Stimulated activated naive CD8-positive, alpha-beta T cell treated with anti-CD3 and anti-CD28 coated beads, Interleukin-15, Interleukin-2, amounts not matched to agents 100 U/mL and 50 U/mL, for 24 hours (primary cell): ENCODE data around the gene FAM107A.

ENCODE experiments used
- ATAC-seq: fragments of 150-1000 bp; cut with Tn5 transposase; one replicate; pipeline ENCODE4 v1.10.0; 2021
- DNase-seq: peaks from one replicate; pipeline ENCODE4 v3.0.0; 2021

The FAM107A gene, protein sequence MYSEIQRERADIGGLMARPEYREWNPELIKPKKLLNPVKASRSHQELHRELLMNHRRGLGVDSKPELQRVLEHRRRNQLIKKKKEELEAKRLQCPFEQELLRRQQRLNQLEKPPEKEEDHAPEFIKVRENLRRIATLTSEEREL

DNA sequence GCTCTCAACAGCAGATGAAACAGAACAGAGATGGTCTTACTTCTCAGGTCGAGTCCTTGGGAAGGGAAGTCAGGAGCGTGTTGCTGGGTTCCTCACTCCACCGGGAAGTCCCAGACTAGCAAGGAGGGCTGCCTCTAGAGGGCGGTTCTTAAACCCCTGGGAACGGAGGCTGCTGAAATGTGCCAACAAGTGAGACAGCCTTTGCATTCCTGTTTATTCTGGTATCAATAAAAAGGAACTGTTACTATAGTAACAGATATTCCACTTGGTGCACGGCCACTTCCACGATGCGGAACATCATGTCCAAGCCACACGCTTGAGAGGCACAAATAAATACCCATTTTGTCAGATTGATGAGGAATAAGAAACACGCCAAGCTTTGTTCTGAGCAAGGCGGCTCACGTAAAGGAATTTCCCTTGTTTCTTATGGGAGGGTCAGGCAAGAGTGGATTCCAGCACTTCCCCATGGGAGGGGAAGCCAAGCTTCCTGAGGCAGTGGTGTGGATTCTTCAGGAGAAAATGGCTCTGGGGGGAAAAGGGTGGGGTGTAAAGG is at the start of gene FAM107A:
FAM107A (minus strand) TSS at position 123 of the 553 bp plus-strand sequence. CDS start 7,531 bp downstream, outside the sequence.
- DNase-seq (no peak), ATAC-seq (no peak)

DNA sequence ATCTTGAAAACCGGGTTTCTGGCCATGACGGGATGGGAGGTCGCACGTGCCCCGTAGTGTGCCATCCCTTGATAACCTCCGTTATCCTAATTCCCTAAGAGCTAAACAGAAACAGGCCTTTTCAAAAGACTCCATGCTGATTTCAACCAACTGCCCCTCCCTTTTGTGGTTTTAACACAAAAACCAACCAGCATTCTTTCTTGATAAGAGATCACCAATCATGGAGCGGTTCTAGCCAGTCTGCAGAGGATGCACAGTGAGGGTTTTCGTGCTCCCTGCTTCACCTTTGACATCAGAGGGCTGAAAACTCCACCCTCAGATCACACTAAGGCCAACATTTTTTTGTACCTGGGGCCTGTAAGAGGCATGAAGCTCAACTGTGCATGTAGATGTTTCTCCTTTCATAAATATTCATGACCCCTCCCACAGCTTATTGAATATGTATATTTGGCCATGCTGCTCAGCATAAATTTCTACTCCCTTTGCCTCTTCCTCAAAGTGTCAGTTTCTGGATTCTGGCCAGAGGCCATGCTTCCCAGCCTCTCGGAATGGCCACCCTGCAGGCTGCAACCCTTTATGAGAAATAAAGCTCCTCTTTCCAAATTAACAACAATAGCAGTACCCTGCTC is 48.1 kb upstream of the FAM107A start:
- DNase-seq: no peak
- ATAC-seq: no peak

DNA sequence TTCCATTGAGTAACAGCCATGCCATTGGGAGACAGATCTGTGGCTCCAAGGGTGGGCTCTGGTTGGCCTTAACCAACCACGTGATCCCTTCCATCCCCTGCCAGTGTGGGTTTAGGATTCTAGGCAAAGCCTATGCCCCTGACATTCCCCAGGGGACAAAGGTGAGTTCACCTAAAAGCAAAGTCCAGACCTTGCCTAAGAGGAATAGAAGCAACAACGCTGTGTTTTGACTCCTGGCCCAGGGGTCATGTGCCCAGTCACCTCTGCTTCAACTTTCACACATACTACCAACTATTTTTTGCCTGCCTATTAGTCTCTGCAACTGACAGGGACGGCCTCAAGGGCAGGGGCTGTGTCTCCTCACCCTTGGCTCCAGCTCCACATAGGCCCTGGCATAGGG is 47.4 kb upstream of the FAM107A start:
- ATAC-seq (no peak), DNase-seq (no peak)

DNA sequence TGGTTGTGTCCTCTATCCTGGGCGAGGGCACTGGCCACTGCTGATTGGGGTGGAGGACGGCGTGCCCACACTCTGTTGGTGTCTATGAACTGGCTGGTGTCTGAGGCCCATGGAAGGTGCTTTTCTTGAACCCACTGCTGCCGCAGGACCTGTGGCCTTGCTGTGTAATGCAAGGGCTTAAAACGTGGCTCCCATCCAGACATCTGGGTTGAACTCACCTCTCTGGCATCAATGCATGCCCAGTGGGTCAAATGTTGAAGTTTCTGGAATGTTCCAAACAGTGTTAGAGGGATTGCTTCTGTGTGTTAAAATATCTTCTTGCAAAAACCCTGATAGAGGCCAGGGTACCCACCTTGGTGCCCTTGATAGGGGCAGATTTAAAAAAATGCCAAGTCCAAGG is 46.8 kb upstream of the FAM107A start:
- DNase-seq: no peak
- ATAC-seq: no peak

DNA sequence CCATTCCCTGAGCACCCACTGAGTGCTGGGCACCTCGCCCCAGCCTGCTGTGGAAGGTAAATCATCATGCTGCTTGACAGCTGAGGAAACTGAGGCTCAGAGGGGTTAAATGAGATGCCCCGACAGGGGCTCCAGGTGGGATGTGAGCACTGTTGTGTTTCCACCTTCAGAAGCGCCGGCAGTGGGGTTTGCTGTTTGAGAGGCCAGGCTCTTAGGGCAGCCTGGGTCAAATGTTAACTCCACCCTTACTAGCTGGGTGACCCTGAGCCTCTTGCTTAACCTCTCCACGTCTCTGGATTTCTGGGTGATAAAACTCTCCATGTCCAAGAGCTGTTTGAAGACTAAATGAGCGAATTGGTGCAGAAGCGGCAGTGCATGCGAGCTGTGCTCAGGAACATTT is 46.3 kb upstream of the FAM107A start:
- DNase-seq (no peak), ATAC-seq (no peak)

DNA sequence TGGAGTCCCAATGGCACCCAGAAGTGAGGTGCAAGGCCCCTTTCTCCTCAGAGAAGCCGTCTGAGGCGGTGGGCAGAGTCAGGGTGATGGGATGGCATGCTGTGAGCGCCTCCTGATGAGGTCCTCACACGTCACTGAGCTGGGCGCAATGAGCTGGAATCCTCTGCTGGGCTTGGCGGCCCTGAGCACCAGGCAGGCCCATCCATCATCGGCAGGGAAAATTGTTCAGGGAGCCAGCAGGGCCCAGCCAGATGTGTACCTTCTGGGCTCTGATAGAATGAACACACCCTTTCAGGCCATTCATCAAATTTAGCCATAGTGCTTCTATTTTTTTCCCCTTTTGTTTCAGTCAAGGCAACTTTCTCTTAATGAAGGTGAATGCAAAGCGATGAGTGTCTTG is 45.7 kb upstream of the FAM107A start:
- DNase-seq: no peak

DNA sequence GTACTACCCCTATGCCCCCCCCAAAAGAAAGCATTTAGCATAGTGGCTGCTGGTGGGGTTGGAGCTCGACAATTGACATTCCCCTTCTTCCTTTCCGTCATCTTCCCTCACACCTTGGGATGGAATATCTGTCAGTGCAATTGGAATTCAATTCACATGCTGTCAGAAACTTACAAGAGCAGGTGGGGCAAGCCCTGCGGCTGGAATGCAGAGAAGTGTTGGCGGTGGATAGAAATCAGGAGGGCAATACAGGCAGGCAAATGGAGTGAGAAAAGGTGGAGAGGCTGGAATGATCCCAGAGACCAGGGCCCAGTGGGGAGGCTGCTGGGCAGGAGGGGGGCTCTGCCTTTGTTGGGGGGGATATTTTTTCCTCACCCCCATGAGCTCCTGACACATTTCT is 45.2 kb upstream of the FAM107A start:
- ATAC-seq: no peak
- no peak for DNase-seq

More for the DNA sequence above, 45.7 kb upstream of the FAM107A start:
- no peak for ATAC-seq

DNA sequence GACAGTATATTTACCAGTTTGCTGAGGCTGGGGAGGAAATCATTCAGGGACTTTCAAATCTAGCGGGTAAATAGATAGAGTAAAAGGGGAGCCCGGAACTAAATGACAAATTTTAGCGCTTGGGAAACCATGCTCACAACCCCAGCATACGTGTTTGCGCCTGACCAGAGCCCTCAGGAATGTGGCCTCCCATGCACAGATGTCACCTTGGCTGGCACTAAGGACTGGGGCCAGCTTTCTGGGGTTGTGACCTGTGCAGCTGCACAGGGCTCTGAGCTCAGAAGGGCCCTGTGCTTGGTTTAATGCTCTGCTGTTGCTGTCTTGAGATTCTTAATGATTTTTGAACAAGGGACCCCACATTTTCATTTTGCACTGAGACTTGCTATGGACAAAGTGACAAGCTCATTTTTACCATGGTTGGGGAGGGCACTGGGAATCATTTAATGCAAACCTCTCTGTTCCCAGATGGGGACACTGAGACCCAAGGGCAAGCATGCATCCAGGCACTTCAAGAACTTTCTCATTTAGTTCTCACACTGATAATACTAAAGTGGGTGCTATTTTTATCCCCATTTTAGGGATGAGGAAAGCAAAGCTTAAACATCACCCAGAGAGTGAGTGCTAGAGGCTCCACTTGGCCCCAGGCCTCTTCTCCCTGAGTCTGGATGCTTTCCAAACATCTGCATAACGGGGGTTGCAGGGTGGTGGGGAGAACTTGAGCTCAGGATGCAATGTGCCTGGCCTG is 44.1 kb upstream of the FAM107A start:
- DNase-seq (no peak), ATAC-seq (no peak)

DNA sequence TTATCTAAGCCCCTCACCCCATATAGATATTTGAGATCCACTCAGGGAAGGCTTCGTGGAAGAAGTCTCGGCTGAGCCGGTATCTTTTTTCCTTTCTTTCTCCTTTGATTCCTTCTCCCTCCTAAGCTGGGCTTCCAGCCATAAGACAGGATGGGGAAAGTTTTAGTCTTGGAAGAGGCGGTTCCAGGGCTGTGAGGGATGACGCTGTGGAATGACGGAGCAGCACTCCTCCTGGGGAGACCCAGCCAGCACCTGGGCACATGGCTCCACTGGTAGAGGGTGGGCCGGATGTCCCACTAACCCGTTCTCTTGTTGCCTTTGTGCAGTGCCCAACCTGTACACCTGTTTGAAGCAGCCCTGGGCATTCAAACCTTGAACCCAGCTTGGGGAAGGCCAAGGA is 43.2 kb upstream of the FAM107A start:
- DNase-seq (no peak), ATAC-seq (no peak)

DNA sequence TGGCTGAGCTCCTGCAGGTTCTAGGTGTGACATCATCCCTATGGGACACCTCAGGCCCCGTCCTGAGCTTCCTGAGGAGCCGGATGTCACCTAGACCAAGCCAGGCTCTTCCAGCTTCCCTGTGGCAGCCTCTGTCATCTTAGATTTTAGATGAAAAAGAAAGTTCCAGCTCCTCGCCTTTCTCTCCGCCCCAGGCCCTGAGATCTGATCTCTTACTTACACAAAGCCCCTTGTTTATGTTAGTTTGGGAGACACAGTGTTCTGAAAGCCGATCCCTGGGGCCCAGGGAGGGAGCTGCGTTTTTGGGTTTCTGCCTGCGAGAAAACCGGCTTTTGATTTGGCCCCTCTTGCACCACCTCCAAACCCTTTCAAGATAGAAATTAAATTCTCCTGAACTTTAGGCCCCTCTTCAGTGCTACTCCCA is 40.2 kb upstream of the FAM107A start:
- ATAC-seq (no peak), DNase-seq (no peak)

DNA sequence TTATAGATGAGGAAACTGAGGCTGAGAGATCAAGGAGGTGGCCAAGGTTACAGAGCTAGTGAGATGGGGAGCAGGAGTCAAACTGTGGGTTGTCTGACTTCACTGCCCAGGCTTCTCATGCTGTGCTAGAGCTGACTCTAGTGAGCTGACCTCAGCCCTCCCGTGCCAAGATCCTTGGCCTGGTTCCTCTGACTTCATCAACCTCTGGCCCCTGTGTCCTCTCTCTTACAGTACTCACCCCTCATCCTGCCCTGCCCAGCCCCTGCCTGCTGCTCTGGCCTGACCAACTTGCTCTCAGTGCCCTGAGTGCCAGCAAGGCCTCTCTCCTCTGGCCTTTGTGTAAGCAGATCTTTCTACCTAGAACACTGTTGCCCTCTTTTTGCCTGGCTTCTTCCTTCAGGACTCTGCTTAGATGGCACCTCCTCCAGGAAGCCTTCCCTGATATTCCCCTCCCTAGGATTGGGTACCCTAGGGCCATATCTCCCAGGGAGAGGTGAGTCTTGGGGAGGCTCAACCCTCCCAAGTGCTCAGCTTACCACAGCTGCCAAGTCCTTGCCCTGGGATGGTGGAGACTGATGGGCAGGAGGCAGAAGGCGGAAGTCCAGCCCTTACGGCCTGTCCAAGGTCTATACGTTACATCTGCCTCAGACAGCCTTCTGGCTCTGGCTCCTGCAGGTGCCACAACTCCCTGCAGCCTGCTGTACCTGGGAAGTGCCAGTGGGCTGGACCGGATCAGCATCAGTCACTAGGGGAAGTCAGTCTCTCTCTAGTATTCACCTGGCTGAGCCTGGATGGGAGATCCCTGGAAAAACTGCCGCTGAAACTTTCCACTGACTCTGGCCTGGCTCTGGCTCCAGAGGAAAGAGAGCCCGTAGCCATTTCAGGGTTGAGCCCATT is 36.3 kb upstream of the FAM107A start:
- no peak for DNase-seq
- ATAC-seq: no peak

DNA sequence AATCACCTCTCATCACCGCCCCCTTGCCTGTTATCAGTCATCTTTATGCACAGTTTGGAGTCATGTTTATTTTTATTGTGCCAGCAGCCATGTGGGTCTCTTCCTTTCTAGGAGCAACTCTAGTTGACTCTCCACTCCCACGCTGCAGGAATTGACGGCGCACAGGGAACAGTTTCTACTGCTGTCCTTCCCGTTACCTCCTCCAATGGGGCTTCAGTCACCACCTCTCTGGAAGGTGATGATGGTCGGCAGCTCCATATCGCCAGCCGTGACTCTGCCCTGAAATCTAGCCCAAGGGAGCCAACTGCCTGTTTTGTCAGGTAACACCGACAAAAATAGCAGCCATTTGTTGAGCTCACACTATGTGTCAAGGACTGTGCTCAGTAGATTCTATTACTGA is 35.6 kb upstream of the FAM107A start:
- ATAC-seq: no peak
- DNase-seq: no peak

DNA sequence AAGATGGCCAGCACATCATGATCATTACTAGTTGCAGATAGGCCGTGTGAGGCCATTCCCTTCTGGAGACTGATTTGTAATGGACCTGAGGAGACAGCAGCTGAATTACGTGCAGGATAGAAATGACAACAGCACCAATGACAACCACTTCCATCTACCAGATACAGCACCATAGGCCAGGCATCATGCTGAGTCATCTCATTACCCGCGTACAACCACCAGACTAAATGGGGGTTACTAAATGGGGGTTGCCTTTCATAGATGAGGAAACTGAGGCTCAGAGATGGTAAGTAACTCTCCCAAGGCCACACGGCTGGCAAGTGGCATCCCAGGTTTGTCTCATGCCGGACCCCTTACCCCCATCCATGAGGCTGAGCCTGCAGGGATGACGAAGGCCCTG is 32.8 kb upstream of the FAM107A start:
- peak; percentile 20 for ATAC-seq
- no peak for DNase-seq

DNA sequence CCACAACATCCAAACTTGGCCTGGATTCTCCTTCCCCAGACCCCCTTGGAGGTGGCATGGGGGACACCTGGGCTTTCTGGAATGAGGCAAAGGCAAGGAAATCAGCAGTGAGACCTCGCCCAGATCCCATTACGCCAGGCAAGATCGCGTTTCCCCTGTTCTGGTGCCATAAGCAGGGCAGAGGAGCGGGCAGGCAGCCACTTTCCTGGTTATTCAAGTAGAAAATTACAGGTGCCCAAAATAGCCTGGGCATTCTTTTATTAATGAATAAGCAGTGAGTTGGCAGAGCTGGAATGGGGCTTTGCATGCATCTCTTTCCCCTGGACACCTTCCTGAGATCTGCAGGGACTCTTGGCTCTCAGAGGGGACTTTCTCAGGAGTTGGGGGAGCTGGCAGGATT is 31.5 kb upstream of the FAM107A start:
- no peak for DNase-seq
- no peak for ATAC-seq

DNA sequence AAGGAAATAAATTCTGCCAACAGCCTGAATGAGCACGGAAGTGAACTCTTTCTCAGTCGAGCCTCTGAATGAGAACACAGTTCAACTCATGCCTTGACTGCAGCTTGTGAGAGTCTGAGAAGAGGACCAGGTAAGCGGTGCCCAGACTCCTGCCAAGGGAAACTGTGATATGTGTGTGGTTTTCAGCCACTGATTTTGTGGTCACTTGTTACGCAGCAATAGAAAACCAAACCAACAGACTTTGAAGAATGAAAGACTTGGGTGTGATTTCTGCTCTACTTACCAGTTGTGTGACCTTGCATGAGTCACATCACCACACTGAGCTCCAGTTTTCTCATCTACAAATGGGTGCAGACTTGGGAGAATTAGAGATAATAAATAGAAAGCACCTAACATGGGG is 30.6 kb upstream of the FAM107A start:
- ATAC-seq (peak; percentile 67), DNase-seq (no peak)

DNA sequence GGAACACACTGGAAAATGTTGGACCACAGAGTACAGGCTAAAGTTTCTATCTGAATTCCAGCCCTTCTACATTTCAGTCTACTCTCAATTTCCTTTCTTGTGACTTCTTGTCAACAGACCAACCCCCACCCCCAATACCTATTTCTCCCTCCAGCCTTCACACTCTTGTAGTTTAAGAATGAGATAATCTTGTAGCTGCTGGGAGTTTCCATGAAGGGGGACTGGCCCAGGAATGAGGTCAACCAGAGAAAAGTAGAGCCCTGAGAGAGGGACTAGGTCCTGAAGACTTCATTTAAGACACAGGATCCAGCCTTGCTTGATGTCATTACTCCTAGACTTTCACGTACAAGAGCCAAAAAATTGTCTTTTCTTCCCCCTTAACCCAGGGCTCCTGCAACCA is 29.5 kb upstream of the FAM107A start:
- DNase-seq (no peak), ATAC-seq (no peak)

DNA sequence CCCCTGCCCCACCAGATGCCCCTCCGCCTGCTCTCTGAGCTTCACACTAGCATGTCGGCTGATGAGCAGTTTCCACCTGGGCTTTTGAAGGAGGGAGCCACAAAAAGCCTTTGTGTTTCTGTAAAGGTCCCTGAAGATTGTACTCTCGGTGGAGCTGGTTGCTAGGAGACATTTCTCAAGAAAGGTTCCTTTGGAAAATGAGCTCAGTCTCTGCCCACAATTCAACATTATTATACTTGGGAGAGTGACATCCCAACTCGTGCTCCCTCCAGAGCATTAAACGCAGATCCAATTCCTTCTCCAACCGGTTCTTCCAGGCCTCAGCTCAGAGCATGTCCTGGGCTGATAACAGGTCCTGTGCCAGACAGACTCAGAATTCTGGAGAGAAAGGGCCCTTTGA is 26.8 kb upstream of the FAM107A start:
- ATAC-seq (no peak), DNase-seq (no peak)

DNA sequence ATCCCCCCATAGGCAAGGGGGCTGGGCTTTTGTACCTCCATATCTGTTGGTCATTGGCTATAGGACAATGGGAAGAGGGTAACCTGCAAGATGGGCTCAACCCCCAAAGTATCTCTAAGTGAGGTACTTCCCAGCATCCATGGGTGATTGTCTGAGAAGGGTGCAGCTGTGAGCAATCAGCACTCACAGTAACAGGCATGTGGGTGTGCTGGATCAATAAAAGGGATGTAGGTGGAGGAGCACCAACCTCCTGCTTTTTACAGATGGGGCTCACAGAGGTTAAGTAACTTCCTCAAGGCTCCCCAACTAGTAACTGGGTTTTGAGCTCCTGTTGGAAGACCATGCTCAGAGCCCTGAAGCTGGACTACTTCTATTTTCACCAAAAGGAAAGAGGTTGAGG is 26.4 kb upstream of the FAM107A start:
- ATAC-seq (no peak), DNase-seq (no peak)

DNA sequence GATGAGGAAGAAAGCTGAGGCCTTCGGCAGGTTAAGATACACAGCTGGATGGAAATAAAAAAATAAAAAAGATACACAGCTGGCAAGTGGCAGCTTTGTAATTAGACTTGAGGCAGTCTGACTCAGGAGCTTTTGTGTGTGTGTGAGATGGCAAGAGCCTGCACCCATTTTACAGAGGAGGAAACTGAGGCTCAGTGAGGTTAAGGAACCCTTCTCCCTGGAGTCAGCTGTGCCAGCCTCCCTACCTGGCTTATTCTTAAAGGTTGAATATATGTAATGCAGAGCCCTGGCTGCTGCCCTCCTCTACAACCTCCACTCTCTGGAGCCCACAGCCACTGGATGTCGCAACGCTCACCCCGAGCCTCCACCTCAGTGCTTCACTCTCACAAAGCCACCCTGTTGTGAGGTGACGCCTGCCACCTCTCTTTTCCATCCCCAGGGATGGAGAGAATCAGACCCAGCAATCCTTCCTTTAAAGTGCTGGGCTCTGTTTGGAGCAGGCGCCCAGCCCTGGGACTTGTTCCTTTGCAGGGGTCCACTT is 20.6 kb upstream of the FAM107A start:
- DNase-seq (no peak), ATAC-seq (no peak)

DNA sequence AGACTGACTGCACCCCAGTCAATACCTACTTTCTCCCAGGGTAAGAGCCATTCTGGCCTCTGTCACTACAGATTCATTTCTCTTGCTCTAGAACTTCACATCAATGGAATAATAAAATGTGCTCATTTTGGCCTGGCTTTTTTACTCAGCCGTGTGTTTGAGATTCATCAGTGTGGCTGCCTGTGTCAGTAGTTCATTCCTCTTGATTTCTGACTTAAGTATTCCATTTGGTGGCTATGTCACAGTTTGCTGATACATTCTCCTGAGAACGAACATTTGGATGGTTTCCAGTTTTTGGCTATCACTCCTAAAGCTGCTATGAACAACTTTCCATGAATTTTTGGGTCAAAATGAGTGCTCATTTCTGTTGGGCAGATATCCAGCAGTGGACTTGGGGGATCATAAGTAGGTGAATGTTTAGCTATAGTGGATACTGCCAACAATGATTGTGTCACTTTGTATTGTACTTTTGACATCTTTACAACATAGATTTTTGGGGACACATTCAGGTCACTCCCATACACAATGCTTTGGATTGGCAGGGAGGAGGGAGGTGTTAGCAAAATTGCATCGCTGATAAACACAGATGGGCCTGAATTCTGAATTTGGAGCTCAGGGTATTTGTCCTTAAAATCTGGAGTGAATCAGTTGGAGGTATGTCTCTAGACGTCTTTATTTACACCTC is 19.8 kb upstream of the FAM107A start:
- ATAC-seq (no peak), DNase-seq (no peak)

DNA sequence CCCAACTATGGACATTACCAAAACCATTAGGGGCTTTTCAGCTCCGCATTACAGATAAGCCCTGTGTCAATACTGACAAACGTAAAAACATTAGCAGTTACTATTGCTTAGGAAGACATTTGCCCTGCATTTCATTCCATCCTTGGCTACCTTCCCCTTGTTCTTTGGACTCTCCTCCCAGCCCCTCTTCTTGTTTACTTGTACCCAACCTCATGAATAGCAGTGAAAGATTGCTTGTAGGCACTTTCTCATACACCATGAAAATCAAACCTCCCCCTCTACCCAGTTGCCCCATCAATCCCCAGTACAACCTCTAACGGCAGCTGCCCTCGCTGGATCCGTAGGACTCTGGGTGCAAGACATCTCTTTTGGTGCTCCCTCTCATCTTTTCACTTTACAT is 16.9 kb upstream of the FAM107A start:
- no peak for ATAC-seq
- DNase-seq: no peak
